Karpas-422 (cell line): ENCODE data around the gene TMEM178A. TPM values are rescaled to one million over a fixed set of nuclear protein-coding genes. Genes with fewer than 3 reads are reported as not detected.

Experiments used
- DNase-seq: peaks from one replicate; pipeline ENCODE4 v3.0.0-alpha.2; 2015
- H2AFZ ChIP-seq: fragments of 200-600 bp; sonication (generic); 2 replicates; pipeline ENCODE4 v1.6.1; 2014; ENCODE audit warnings: antibody characterized with exemption, low read length, mixed read lengths
- H3K27ac ChIP-seq: fragments of 200-600 bp; sonication (generic); 2 replicates; pipeline ENCODE4 v1.5.1; 2014; ENCODE audit warnings: mild to moderate bottlenecking, low read length, moderate library complexity
- H3K27me3 ChIP-seq: fragments of 200-600 bp; sonication (generic); 2 replicates; pipeline ENCODE4 v1.6.1; 2014; ENCODE audit warnings: low read length, mixed read lengths
- H3K36me3 ChIP-seq: fragments of 200-600 bp; sonication (generic); 2 replicates; pipeline ENCODE4 v1.6.1; 2014; ENCODE audit warnings: low read length, mixed read lengths; ENCODE audit not compliant: insufficient read depth
- H3K4me1 ChIP-seq: fragments of 200-600 bp; sonication (generic); 2 replicates; pipeline ENCODE4 v1.6.1; 2014; ENCODE audit warnings: mild to moderate bottlenecking, low read length, mixed read lengths
- H3K4me2 ChIP-seq: fragments of 200-600 bp; sonication (generic); 2 replicates; pipeline ENCODE4 v1.6.1; 2014; ENCODE audit warnings: low read length, low read depth, mild to moderate bottlenecking; ENCODE audit not compliant: poor library complexity, severe bottlenecking
- H3K4me3 ChIP-seq: fragments of 200-600 bp; sonication (generic); 2 replicates; pipeline ENCODE4 v1.5.1; 2014; ENCODE audit warnings: mild to moderate bottlenecking, antibody characterized with exemption, low read length, mixed read lengths
- H3K79me2 ChIP-seq: fragments of 200-600 bp; sonication (generic); 2 replicates; pipeline ENCODE4 v1.6.1; 2014; ENCODE audit warnings: mild to moderate bottlenecking, low read length, mixed read lengths
- H3K9ac ChIP-seq: fragments of 200-600 bp; sonication (generic); 2 replicates; pipeline ENCODE4 v1.6.0; 2014; ENCODE audit warnings: low read length
- H3K9me2 ChIP-seq: fragments of 200-600 bp; sonication (generic), shearing (Covaris generic); replicated peaks from 2 replicates; pipeline ENCODE4 v1.6.0; 2014; ENCODE audit warnings: mild to moderate bottlenecking, low read length, moderate library complexity; ENCODE audit not compliant: insufficient read depth
- H3K9me3 ChIP-seq: fragments of 300-700, 200-600 bp; sonication (generic); 2 replicates; pipeline ENCODE4 v1.6.1; 2014; ENCODE audit warnings: low read length, mixed read lengths
- H4K20me1 ChIP-seq: fragments of 200-600 bp; sonication (generic); 2 replicates; pipeline ENCODE4 v1.6.1; 2014; ENCODE audit warnings: mild to moderate bottlenecking, antibody characterized with exemption, low read length, low read depth; ENCODE audit not compliant: insufficient read depth
- total RNA-seq: library from RNA; depleted of rRNA; stranded (reverse); fragments of >200 nt; shearing (Covaris generic); gene quantifications from 2 replicates; pipeline ENCODE4 v1.2.3, GENCODE V29; 2014; ENCODE audit warnings: low replicate concordance

The TMEM178A gene
- total RNA-seq, 1 experiment from 2014 or later: not detected

DNA sequence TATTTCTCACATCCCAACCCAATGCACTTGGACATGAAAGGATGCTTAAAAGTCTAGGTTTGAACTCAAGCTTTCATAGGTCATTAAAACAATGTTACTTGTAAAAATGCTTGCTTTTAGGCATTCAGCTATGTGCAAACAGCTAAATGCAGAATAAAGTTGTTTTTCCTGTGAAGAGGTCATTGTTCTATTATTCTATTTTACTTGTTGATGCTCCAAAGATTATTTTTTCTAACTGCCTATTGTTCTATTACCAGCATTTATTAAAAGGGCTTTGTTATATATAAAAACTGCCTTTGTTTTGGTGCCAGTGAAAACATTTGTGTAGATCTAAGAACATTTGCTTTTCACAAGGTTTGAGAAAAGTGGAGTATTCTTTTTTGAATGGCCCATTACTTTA lies 49.4 kb downstream of the TMEM178A start:
- Histone ChIP-seq H3K79me2 (no peaks in the 10 kb centered on the region), H3K9me3 (no peaks in the 10 kb centered on the region), H2AFZ (no peak overlapping the region), H3K4me1 (no peaks in the 10 kb centered on the region), H3K4me3 (no peak overlapping the region), H4K20me1 (no peaks in the 10 kb centered on the region), H3K4me2 (no peak overlapping the region), H3K27me3 (no peaks in the 10 kb centered on the region), H3K9me2 (no peaks in the 10 kb centered on the region), H3K36me3 (no peaks in the 10 kb centered on the region), H3K9ac (no peak overlapping the region), H3K27ac (no peak overlapping the region)
- DNase-seq: no peak

- Histone ChIP-seq H3K9me2 (no peaks in the 10 kb centered on the region), H3K4me2 (no peak overlapping the region), H3K36me3 (no peaks in the 10 kb centered on the region), H2AFZ (no peak overlapping the region), H3K4me3 (no peak overlapping the region), H3K27ac (no peak overlapping the region), H3K9ac (no peak overlapping the region), H3K27me3 (no peaks in the 10 kb centered on the region; the same call in 1 of the 2 replicates), H4K20me1 (no peaks in the 10 kb centered on the region), H3K9me3 (no peaks in the 10 kb centered on the region), H3K79me2 (no peaks in the 10 kb centered on the region), H3K4me1 (no peaks in the 10 kb centered on the region)
- no peak for DNase-seq
These were observed 50.1 kb downstream of the TMEM178A start for GRCh38 chr2:39715822-39716221.

DNA sequence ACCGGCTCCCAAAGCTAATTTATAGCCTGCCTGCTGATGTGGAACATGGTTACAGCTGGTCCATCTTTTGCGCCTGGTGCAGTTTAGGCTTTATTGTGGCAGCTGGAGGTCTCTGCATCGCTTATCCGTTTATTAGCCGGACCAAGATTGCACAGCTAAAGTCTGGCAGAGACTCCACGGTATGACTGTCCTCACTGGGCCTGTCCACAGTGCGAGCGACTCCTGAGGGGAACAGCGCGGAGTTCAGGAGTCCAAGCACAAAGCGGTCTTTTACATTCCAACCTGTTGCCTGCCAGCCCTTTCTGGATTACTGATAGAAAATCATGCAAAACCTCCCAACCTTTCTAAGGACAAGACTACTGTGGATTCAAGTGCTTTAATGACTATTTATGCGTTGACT lies 51.4 kb downstream of the TMEM178A start:
- Histone ChIP-seq H3K4me1 (no peaks in the 10 kb centered on the region), H3K4me2 (no peak overlapping the region), H3K79me2 (no peaks in the 10 kb centered on the region), H3K9me3 (no peaks in the 10 kb centered on the region), H3K36me3 (no peaks in the 10 kb centered on the region), H3K9ac (no peak overlapping the region), H3K27ac (no peak overlapping the region), H3K9me2 (no peaks in the 10 kb centered on the region), H2AFZ (no peak overlapping the region), H4K20me1 (no peaks in the 10 kb centered on the region), H3K4me3 (no peak overlapping the region), H3K27me3 (no peaks in the 10 kb centered on the region; the same call in 1 of the 2 replicates)
- no peak for DNase-seq

GRCh38 chr2:39718483-39718882 lies 52.8 kb downstream of the TMEM178A start:
- no peaks in the 10 kb centered on the region; the same call in 1 of the 2 replicates for H3K27me3 ChIP-seq
- H2AFZ ChIP-seq: no peak overlapping the region
- no peak for DNase-seq
- H3K9me2 ChIP-seq: no peaks in the 10 kb centered on the region
- no peak overlapping the region for H3K4me3 ChIP-seq
- no peak overlapping the region for H3K27ac ChIP-seq
- H3K79me2 ChIP-seq: no peaks in the 10 kb centered on the region
- H3K9me3 ChIP-seq: no peaks in the 10 kb centered on the region
- no peaks in the 10 kb centered on the region for H4K20me1 ChIP-seq
- H3K9ac ChIP-seq: no peak overlapping the region
- H3K4me1 ChIP-seq: no peaks in the 10 kb centered on the region
- no peak overlapping the region for H3K4me2 ChIP-seq
- no peaks in the 10 kb centered on the region for H3K36me3 ChIP-seq

- no peaks in the 10 kb centered on the region for H3K4me1 ChIP-seq
- no peaks in the 10 kb centered on the region for H3K36me3 ChIP-seq
These were observed 53.6 kb downstream of the TMEM178A start for GRCh38 chr2:39719317-39719716.

DNA sequence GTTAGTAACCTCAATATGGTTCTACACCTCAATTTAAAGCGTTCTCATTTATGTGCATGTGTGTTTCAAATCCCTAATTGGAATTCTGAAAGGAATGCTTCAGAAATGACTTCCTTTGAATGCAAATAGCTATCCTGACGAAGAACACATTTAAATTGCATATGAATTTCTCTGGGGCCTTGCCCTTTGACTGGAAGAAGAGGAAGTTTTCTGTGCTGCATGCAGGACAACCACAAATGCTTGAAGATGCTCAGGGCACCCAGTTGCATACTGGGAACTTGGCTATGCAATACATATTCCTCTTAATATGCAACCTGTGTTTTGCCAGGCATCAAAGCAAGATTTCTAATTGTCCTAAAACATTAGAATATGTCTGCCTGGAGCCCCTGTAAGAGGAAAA lies 55.3 kb downstream of the TMEM178A start:
- Histone ChIP-seq H2AFZ (no peak overlapping the region), H3K4me3 (no peak overlapping the region), H3K79me2 (no peaks in the 10 kb centered on the region), H4K20me1 (no peaks in the 10 kb centered on the region), H3K4me2 (no peak overlapping the region), H3K27me3 (no peaks in the 10 kb centered on the region; the same call in 1 of the 2 replicates), H3K27ac (no peak overlapping the region), H3K9me3 (no peaks in the 10 kb centered on the region), H3K9me2 (no peaks in the 10 kb centered on the region), H3K4me1 (no peaks in the 10 kb centered on the region), H3K9ac (no peak overlapping the region), H3K36me3 (no peaks in the 10 kb centered on the region)
- no peak for DNase-seq

More at GRCh38 chr2:39719317-39719716, 53.6 kb downstream of the TMEM178A start:
- H4K20me1 ChIP-seq: no peaks in the 10 kb centered on the region
- H3K27ac ChIP-seq: no peak overlapping the region
- no peaks in the 10 kb centered on the region for H3K9me3 ChIP-seq
- H3K27me3 ChIP-seq: no peaks in the 10 kb centered on the region; the same call in 1 of the 2 replicates
- H3K9me2 ChIP-seq: no peaks in the 10 kb centered on the region
- no peak overlapping the region for H3K9ac ChIP-seq
- H3K4me2 ChIP-seq: no peak overlapping the region
- H3K4me3 ChIP-seq: no peak overlapping the region
- no peak for DNase-seq
- no peaks in the 10 kb centered on the region for H3K79me2 ChIP-seq
- H2AFZ ChIP-seq: no peak overlapping the region

GRCh38 chr2:39723497-39723896 lies 57.8 kb downstream of the TMEM178A start:
- Histone ChIP-seq H3K27me3 (no peaks in the 10 kb centered on the region; the same call in 1 of the 2 replicates), H3K9me2 (no peaks in the 10 kb centered on the region), H3K4me2 (no peak overlapping the region), H3K4me1 (no peaks in the 10 kb centered on the region), H2AFZ (no peak overlapping the region), H3K27ac (no peak overlapping the region), H3K79me2 (no peaks in the 10 kb centered on the region), H3K9ac (no peak overlapping the region), H3K36me3 (no peaks in the 10 kb centered on the region), H3K9me3 (no peaks in the 10 kb centered on the region), H4K20me1 (no peaks in the 10 kb centered on the region), H3K4me3 (no peak overlapping the region)
- DNase-seq: no peak

- Histone ChIP-seq H4K20me1 (no peaks in the 10 kb centered on the region), H3K27ac (no peak overlapping the region), H3K27me3 (no peaks in the 10 kb centered on the region; the same call in 1 of the 2 replicates), H2AFZ (no peak overlapping the region), H3K79me2 (no peaks in the 10 kb centered on the region), H3K4me2 (no peak overlapping the region), H3K9ac (no peak overlapping the region), H3K36me3 (no peaks in the 10 kb centered on the region), H3K9me2 (no peaks in the 10 kb centered on the region), H3K4me3 (no peak overlapping the region), H3K4me1 (no peaks in the 10 kb centered on the region), H3K9me3 (no peaks in the 10 kb centered on the region)
- DNase-seq: no peak
These were observed 58.5 kb downstream of the TMEM178A start for GRCh38 chr2:39723946-39724827.
